ENCODE results near the gene JKAMP. TPM values are rescaled to one million over a fixed set of nuclear protein-coding genes. Genes with fewer than 3 reads are reported as not detected.

Gene JKAMP
- total RNA-seq, 1 experiment from 2014 or later: 64.1 TPM

DNA sequence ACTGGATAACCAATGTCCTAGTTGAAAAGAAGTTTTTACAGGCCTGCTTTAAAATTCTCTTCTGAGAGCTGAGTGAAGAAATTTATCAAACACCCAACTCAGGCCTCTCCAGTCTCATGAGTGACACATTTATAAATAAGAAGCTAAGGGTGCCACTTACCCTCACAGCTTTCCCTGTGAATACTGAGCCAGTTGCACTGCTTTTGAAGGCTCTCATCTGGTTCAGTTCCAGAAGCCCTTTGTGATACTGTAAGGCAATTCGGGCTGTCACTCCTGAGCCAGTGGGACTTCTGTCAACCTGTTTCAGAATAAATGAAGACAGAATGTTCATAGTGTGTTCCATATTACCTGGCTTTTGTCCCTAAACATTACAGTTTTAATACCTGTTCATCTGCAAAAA, 8.6 kb upstream of the JKAMP start:
- no peak for DNase-seq (ENCODE audit: low read depth)
- in situ Hi-C loops (cut with HindIII; ENCODE audit: low pct_unique_long_range_greater_than_20kb, low sequenced_read_pairs): no loop called here

DNA sequence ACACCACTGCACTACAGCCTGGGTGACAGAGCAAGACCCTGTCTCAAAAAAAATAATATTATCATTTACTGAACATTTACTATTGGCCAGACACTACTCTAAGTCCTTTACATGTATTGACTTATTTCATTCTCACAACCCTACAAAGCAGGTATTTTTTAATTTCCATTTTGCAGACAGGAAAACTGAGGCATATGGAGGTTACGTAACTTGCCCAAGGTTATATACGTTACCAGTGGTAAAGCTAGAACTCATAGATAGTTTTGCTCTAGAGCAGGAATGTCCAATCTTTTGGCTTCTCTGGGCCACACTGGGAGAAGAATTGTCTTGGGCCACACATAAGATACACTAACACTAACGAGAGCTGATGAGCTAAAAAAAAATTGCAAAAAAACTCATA, 5.8 kb upstream of the JKAMP start:
- in situ Hi-C loops (cut with HindIII; ENCODE audit: low pct_unique_long_range_greater_than_20kb, low sequenced_read_pairs): no loop called here
- no peak for DNase-seq (ENCODE audit: low read depth)

DNA sequence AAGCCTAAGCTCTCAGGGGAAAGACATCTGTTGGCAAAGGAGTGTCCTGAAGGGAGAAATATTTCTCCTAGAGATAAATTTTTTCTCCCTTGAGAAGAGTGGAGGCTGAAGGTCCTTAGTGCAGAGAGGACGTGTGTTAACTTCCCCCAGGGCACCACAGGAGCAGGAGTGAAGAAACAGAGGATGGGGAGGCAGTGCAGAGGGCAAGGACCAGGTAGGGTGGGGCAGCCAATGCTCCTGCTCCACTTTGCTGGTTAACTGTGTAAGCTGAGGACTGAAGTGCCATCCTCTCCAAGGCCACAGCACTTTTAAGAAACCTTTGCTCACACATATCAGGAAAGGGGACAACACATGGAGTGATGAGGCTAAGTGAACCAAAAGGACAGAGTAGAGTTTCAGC, 4.2 kb upstream of the JKAMP start:
- no peak for DNase-seq (ENCODE audit: low read depth)
- in situ Hi-C loops (cut with HindIII; ENCODE audit: low pct_unique_long_range_greater_than_20kb, low sequenced_read_pairs): no loop called here

DNA sequence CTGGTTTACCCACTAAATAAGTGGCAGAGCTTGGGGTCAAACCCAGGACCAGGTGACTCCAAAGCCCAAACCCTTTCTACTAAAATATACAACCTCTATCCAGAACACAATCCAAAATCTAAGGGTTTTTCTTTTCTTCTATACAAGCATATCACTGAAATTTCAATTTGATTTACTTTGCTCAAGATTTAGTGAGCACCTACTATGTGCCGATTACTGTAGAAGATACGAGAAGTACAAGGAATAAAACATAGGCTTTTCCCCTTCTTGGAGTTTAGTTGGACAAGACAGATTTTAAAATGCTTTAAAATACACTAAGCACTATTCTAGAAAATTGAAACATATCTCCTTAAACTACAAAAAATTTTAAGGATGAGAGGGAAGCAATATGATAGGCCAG, 2.9 kb upstream of the JKAMP start:
- DNase-seq (ENCODE audit: low read depth): no peak
- in situ Hi-C loops (cut with HindIII; ENCODE audit: low pct_unique_long_range_greater_than_20kb, low sequenced_read_pairs): no loop called here

DNA sequence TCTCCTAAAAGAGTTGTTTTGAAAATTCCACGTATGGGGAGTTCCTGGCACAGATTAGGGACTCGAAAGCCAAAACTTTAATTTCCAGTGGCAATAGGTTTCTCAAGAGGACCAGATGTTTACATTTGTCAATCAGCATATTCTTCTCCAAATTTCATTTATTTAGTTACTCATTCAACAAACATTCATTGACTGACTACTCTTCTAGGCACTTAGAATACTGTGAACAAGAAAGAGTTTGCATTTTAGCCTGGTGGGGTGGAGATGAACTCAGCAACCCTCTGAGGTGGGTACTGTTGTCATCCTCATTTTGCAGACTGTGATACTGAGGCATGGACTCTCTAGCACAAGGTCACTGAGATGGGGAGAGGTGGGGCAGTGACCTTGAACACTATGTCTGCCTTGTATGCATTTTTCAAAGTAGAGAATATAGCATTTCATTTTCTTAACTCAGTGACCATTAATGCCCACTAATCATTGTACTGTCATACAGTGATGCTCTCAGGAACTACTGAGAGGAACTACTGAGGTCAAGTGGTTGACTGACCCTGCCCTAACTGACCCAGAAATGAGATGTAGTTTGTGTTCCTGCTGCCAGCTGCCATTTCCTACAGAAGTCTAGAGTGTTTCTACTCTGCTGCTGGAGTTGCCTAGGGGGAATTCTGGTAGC, 2.3 kb upstream of the JKAMP start:
- no peak for DNase-seq (ENCODE audit: low read depth)
- in situ Hi-C loops (cut with HindIII; ENCODE audit: low pct_unique_long_range_greater_than_20kb, low sequenced_read_pairs): no loop called here

DNA sequence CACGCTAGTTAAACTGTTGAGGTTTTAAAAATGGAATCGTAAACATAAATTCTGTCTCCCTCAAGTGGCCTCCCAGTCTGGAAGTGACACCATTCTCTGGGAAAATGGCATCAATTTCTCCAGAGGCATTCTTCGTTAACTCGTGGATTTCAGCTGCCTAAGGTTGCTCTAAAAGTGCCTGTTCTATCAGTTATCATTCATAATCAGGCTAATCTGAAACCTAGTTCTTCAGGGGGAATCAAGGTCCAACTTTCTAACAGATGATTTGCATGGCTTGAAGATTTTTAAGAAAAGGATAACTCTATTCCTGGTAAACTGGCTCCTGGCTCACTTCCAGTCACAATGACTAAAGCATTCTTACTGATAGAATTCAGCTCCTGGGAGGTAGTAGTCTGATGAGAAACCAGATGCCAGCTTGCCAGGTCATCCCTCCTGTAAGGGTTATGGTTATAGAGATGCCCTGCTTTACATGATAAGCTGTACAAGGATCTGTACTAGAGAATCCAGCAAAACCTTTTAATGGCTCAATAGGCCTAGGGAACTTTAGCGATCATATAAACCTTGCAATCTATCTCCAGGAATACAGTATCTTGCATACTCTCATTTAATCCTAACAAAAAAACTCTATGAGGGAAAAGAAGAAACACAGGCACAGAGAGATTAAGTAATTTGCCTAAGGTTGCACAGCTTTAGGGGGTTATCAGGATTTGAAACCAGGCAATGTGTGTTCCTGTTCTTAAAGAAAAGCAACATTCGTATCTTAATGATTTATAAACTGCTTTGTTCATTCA, 1.6 kb upstream of the JKAMP start:
- in situ Hi-C loops (cut with HindIII; ENCODE audit: low pct_unique_long_range_greater_than_20kb, low sequenced_read_pairs): no loop called here
- DNase-seq (ENCODE audit: low read depth): peak; percentile 81

DNA sequence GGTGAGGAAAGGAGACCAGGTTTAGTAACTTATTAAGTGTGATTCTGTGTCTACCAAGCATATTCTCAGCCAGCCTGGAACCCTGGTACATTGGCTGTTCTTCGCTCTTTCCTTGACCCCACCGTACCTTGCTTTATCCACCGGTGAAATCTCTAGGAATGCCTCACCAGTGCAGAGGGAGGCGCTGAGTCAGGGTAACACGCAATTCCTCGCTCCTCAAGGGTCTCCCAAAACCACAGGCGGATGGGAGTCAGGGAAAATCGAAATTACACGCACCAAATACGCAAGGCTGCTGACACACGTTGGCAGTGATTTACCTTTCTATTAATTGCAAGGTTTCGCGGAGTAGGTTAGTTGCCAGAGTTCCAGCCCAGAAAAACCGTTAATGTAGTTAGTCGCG, 954 bp upstream of the JKAMP start:
- in situ Hi-C loops (cut with HindIII; ENCODE audit: low pct_unique_long_range_greater_than_20kb, low sequenced_read_pairs): no loop called here
- DNase-seq (ENCODE audit: low read depth): peak; percentile 47

DNA sequence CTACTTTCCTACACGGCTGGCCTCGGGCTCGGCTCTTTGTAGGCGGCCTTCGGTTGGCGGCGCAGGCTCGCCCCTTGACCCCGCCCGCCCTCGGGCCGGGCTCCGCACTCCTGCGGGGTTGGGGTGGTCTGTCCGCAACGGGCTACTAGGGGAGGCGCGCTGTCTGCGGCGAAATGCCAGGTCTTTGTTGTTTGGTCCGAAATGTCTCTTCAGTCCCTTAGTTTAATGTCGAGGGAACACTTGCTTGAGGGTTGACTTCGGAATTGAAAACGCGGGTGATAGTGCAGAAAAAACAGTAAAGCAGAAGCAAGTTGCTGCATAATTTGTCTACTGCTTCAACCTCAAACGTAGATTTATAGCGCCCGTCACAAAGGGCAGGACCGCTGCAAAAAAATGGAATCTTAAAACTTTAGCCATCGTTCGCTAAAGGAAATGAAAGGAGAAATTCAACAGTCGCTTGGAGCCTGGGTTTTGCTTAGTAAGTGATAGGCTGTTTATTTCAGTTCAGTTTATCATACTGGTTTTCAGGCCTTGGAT, 390 bp downstream of the JKAMP start:
- DNase-seq (ENCODE audit: low read depth): no peak
- in situ Hi-C loops (cut with HindIII; ENCODE audit: low pct_unique_long_range_greater_than_20kb, low sequenced_read_pairs): no loop called here

DNA sequence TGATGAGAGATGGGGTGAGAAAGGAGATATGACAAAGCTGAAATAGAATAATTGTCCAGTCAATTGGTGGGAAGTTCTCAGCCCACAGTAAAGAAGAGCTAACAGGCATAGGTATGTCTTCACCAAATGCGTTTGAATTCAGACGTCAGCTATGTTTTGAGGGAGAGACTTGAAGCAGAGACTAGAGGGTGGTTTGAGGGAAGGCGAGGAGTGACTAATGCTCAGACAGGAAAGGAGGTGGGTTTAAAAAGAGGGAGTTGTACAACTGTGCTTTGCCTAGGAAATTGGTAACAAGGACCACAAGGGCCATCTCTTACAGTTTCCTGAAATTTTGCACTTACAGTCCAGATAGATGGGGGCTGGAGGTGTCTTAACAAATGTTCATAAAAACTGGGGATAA, 6.4 kb downstream of the JKAMP start:
- in situ Hi-C loops (cut with HindIII; ENCODE audit: low pct_unique_long_range_greater_than_20kb, low sequenced_read_pairs): no loop called here
- no peak for DNase-seq (ENCODE audit: low read depth)

DNA sequence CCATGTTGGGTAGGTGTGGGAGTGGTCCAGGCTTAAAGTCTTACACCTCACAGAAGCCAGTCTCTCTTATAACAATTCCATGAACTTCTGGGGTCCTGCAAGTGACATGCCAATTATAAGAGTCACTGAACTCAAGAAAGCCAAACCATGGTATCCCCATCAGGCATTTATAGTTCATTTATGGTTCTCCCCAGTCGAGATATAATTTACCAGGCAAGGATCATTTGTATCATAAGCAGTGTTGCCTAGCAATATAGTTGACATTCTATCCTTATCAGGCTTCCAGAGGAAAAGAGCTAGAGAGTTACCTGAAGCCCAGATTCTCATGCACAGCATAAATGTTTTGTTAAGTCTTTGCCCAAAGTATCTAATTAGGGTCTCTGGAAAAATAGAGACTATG, 8.1 kb downstream of the JKAMP start:
- in situ Hi-C loops (cut with HindIII; ENCODE audit: low pct_unique_long_range_greater_than_20kb, low sequenced_read_pairs): no loop called here
- DNase-seq (ENCODE audit: low read depth): no peak

DNA sequence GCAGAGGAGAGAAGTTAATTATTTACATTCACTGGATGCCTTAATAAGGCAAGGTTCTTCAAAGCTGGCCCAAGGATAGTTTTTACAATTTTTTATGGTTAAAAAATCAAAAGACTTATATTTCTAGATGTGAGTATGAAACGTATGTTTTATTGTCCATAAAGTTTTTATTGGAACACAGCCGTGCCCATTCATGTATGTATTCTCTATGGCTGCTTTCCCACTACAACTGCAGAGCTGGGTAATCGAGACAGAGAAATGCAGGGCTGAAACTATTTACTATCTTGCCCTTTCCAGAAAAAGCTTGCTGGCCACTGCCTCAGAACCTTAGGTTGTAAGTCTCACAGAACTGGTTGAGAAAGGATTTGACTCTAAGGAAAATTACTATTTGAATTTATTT, 16.4 kb downstream of the JKAMP start:
- in situ Hi-C loops (cut with HindIII; ENCODE audit: low pct_unique_long_range_greater_than_20kb, low sequenced_read_pairs): no loop called here

DNA sequence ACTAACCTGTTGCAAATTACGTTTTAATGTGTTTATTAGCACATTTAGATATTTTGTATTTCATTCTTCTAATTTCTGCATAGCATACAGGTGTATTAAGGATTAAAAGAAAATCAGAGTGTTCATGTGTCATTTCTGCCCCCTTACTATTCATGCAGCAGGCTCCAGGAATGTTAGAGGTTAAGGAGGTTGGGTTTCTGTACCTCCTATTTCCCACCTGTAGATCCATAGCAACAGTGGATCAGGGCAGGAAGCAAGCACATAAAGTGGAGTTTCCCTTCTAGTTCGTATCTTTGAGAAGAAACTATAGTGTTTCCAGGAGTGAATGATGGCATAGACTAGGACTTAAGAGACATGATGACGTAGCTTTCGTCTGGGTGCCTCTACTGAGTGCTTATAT, 18.9 kb downstream of the JKAMP start:
- no peak for DNase-seq (ENCODE audit: low read depth)
- in situ Hi-C loops (cut with HindIII; ENCODE audit: low pct_unique_long_range_greater_than_20kb, low sequenced_read_pairs): no loop called here

More for the DNA sequence above, 16.4 kb downstream of the JKAMP start:
- no peak for DNase-seq (ENCODE audit: low read depth)

DNA sequence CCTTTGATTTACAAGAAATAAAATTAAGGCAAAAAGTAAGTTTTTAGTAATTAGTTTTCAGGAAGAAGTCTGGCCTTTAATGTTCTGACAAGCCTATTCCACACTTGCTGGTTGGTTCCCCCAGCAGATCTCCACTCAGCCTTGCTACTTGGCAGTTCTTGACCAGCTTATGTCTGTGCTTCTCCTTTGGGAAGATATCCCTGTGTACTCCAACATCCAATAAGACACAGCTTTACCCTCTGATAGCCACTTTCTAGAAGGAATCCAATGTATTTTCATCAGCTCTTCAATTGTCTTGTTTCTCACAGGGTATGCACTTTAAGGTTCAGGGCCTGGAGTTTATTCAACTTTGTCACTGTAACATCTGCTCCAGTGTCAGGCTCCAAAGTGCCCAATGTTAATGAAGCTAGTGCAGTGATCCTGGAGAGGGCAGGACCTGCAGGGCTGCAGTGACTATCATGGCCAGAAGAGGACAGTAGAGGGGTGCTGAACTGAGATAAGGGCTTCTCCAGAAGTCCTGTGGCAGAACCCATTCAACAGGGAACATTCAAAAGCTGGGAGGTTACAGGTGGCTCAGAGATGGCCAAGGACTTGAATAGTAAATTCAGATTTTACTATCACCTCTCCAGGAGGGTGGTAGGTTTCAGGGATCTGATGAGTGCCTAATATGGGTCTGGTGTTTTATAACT, 22.9 kb downstream of the JKAMP start:
- DNase-seq (ENCODE audit: low read depth): peak; percentile 30
- in situ Hi-C loops (cut with HindIII; ENCODE audit: low pct_unique_long_range_greater_than_20kb, low sequenced_read_pairs): no loop called here

DNA sequence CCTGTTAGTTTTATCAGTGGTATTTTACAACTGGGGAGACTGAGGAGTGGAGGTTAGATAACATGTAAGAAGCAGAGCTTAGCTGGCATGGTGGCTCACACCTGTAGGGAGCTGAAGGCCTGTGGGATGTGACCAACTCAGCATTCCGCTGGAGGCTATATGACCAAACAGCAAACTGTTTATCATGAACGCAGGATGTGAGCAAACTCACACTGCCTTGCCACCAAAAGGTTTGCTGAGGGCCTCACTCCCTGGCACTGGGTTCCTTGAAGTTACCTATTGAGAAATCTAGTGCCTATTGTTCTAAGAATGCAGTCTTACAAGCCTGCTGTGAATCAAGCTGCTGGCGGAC, 23.4 kb downstream of the JKAMP start:
- in situ Hi-C loops (cut with HindIII; ENCODE audit: low pct_unique_long_range_greater_than_20kb, low sequenced_read_pairs): no loop called here
- no peak for DNase-seq (ENCODE audit: low read depth)

DNA sequence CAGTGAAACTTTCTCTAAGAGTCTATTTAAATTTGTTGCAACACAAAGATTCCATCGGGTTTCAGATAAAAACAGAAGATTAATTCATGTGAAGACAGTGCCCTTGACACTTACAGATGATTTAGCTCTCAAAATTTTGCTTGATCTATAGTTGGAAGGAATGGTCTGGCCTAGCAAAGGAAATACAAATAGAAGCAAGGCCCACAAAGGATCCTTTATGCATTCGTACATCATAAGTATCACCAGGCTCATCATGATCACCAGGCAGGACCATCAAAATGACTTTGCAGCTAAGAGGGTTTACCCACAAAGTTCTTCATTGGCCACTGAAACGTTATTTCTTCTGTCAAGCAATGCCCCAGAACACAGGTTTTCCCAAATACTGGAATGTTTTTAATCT, 24.8 kb downstream of the JKAMP start:
- no peak for DNase-seq (ENCODE audit: low read depth)
- in situ Hi-C loops (cut with HindIII; ENCODE audit: low pct_unique_long_range_greater_than_20kb, low sequenced_read_pairs): no loop called here

DNA sequence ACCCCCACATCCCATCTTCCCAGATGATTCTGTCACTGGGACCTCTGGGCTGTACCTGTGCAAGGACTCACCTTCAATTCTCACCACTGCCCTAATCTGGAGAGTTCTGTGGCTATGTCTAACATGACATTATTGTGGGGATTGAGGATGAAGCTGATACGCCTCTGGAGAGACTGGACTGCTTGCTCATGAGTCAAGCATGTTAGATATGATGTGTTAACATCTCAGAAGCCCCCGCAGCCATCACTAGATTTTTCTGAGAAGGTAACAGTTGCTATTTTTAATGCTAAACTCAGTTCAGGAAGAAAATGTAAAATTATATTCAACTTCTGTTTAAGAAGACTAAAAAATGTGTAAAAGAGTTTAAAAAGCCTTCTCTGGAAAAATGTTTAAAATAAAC, 25.7 kb downstream of the JKAMP start:
- DNase-seq (ENCODE audit: low read depth): no peak
- in situ Hi-C loops (cut with HindIII; ENCODE audit: low pct_unique_long_range_greater_than_20kb, low sequenced_read_pairs): no loop called here

DNA sequence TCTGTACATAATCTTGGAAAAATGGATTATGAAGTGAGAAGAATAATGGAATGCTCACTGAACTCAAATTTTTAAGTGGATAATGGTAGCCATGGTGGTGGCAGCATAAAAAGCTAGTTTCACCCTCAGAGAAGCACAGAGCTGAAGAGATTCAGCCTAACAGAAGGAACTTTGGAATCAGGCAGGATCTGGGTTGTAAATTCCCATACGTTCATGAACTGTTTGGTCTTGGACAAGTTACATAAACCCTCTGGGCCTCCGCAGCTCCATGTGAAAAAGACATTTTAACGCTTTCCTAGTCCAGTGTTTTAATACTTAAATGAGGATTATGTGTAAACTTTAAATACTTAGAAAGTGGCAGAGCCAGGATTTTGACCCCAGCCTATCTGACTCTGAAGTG, 26.6 kb downstream of the JKAMP start:
- in situ Hi-C loops (cut with HindIII; ENCODE audit: low pct_unique_long_range_greater_than_20kb, low sequenced_read_pairs): no loop called here
- no peak for DNase-seq (ENCODE audit: low read depth)

DNA sequence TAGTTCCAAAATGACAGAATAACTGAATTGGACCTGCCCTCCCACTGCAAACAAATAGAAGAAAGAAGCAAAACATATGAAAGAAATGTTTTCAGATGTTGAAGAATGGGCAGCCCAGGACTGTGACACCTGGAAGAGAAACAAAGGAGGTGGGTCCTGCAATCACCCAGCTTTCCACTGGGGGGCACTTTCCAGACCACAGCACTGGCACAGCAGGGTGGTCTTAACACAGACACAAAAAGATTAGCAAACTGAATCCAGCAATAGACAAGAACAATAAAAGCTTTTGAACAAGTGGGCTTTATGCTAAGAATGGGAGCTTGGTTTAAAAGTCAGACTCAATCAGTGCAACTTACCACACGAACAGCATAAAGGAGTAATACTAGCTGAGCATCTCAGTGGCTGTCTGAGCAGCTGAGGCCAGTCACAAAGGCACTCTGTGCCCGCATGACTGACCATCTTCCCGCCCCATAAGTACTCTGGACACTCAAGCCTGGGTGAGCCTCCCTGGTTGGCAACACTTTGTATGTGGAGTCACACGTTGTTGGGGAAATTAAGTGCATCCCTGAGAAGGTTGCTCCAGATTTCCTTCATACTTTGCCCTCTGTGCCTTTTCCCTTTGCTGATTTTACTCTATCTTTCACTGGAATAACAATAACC, 27.7 kb downstream of the JKAMP start:
- in situ Hi-C loops (cut with HindIII; ENCODE audit: low pct_unique_long_range_greater_than_20kb, low sequenced_read_pairs): no loop called here

DNA sequence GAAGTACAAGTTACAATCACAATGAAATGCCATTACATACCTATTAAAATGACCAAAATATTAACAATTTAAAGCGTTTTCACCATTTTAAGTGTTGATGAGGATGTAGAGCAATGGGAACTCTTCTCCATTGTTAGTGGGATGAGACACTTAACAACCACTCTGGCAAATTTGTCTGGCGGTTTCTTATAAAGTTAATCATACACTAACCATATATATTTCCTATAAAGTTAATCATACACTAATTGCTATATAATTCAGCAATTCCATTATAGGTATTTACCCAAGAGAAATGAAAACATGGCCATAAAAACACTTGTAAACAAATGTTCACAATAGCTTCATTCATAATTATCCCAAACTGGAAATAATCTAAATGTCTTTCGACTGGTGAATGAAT, 35.9 kb downstream of the JKAMP start:
- DNase-seq (ENCODE audit: low read depth): no peak
- in situ Hi-C loops (cut with HindIII; ENCODE audit: low pct_unique_long_range_greater_than_20kb, low sequenced_read_pairs): no loop called here

More for the DNA sequence above, 27.7 kb downstream of the JKAMP start:
- peak; percentile 26 for DNase-seq (ENCODE audit: low read depth)

Measured in Caki2 (cell line).